Chondrocyte (in vitro differentiated cells): Measurements from ENCODE around the gene SMG9. TPM values are rescaled to one million over a fixed set of nuclear protein-coding genes. Genes with fewer than 3 reads are reported as not detected.

Experiments
- DNase-seq: peaks from one replicate; pipeline ENCODE4 v3.0.0; 2021; ENCODE audit warnings: mixed read lengths, low spot score
- H3K27ac Mint-ChIP-seq: one replicate; pipeline ENCODE4 v1.8.0; 2021; ENCODE audit warnings: mild to moderate bottlenecking, moderate library complexity, mixed read lengths; ENCODE audit not compliant: unreplicated experiment
- H3K27me3 Mint-ChIP-seq: 2 replicates; pipeline ENCODE4 v1.8.0; 2021; ENCODE audit warnings: low read depth, mixed read lengths
- H3K36me3 Mint-ChIP-seq: 2 replicates; pipeline ENCODE4 v1.8.0; 2021; ENCODE audit warnings: low read depth, mixed read lengths
- H3K4me1 Mint-ChIP-seq: 2 replicates; pipeline ENCODE4 v1.8.0; 2021; ENCODE audit warnings: low read depth, mild to moderate bottlenecking, mixed read lengths
- H3K4me3 Mint-ChIP-seq: one replicate; pipeline ENCODE4 v1.8.0; 2021; ENCODE audit warnings: mild to moderate bottlenecking, moderate library complexity, mixed read lengths; ENCODE audit not compliant: unreplicated experiment
- H3K9me3 Mint-ChIP-seq: 2 replicates; pipeline ENCODE4 v1.8.0; 2021; ENCODE audit warnings: low read depth, mixed read lengths
- total RNA-seq: library from RNA; stranded (reverse); gene quantifications from 3 replicates; pipeline ENCODE4 v1.2.1, GENCODE V29; 2021
- TF ChIP-seq, protein P1 (sequence below): fragments of 200-600 bp; sonication (generic); IDR thresholded peaks from 2 replicates; pipeline ENCODE4 v1.5.0; 2021; ENCODE audit warnings: antibody characterized with exemption, mild to moderate bottlenecking, moderate library complexity

SMG9 gene
- total RNA-seq, 1 donor from 2014 or later, result 46.9 TPM

DNA sequence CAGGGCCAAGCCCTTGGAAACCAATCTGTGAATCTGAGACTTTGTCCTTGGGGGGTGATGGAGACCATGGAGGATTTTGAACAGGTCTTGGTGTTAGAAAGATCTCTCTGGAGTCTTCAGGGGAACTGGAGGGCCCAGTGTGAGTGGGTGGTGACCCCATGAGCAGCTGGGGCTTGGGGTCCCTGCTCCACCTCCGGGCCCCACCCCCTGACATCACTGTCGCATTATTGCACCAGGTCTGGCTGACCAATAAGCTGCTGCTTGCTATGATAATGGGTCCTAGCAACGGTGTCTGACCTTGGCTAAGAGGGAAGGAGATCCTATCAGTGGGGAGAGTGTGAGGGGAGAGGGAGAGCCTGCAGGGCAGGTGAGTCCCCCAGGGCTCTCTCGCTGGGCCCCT lies 39.0 kb downstream of the SMG9 start, which contains the start of gene IRGC:
Gene IRGC, plus strand, starts transcription at position 301 of the 400 bp plus-strand sequence. CDS start 2,483 bp downstream, outside the sequence.
- no peaks in the 10 kb centered on the region for H3K9me3 Mint-ChIP-seq
- H3K4me3 Mint-ChIP-seq, result no peak within 1 kb of the TSS

DNA sequence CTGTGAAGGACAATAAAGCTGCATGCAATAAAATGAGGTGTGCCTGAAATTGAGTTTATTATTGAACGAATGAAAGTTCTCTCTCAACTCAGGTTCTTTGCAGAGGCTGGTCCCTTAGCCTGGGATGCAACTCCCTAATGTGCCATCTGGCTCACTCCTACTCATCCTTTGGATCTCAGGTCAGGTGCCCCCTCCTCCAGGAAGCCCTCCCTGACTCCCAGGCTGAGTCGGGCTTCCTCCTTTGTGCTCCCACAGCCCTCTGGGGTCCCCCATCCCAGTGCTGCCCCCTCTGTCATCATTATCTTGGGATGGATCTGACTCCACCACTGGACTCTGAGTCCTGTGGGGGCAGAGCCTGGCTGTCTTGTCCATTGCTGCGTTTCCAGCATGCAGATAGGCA lies 41.6 kb downstream of the SMG9 start:
- Mint-ChIP-seq H3K4me1 (no peaks in the 10 kb centered on the region), H3K9me3 (peaks cover 5% of the 10 kb centered on the region), H3K4me3 (no peak overlapping the region), H3K36me3 (peaks cover 1% of the 10 kb centered on the region), H3K27me3 (peaks cover 1% of the 10 kb centered on the region), H3K27ac (no peak overlapping the region)
- TF ChIP-seq, protein P1, sequence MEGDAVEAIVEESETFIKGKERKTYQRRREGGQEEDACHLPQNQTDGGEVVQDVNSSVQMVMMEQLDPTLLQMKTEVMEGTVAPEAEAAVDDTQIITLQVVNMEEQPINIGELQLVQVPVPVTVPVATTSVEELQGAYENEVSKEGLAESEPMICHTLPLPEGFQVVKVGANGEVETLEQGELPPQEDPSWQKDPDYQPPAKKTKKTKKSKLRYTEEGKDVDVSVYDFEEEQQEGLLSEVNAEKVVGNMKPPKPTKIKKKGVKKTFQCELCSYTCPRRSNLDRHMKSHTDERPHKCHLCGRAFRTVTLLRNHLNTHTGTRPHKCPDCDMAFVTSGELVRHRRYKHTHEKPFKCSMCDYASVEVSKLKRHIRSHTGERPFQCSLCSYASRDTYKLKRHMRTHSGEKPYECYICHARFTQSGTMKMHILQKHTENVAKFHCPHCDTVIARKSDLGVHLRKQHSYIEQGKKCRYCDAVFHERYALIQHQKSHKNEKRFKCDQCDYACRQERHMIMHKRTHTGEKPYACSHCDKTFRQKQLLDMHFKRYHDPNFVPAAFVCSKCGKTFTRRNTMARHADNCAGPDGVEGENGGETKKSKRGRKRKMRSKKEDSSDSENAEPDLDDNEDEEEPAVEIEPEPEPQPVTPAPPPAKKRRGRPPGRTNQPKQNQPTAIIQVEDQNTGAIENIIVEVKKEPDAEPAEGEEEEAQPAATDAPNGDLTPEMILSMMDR, result no peak
- DNase-seq, result no peak

More for the DNA sequence above, 39.0 kb downstream of the SMG9 start, which contains the start of gene IRGC:
- no peaks in the 10 kb centered on the region for H3K36me3 Mint-ChIP-seq
- TF ChIP-seq, protein P1, result no peak
- H3K27ac Mint-ChIP-seq, result no peak within 1 kb of the TSS
- H3K27me3 Mint-ChIP-seq, result peaks cover 1% of the 10 kb centered on the region
- DNase-seq, result no peak
- no peaks in the 10 kb centered on the region for H3K4me1 Mint-ChIP-seq

DNA sequence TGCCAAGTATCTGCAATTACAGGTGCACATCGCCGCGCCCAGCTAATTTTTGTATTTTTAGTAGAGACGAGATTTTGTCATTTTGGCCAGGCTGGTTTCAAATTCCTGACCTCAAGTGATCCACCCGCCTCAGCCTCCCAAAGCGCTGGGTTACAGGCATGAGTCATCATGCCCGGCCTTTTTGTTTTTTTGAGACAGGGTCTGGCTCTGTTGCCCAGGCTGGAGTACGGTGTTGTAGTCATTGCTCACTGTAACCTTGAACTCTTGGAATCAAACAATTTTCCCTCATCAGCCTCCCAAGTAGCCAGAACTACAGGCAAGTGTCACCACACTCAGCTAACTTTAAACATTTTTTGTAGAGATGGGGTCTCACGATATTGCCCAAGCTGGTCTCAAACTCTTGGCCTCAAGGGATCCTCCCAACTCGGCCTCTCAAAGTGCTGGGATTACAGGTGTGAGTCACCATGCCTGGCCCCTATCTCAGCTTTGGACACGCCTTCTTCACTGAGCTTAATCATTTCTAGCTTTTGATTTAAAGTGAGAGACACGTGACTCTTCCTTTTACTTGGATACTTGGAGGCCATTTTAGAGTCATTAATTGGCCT lies 42.9 kb downstream of the SMG9 start:
- H3K27me3 Mint-ChIP-seq, result peaks cover 1% of the 10 kb centered on the region
- H3K4me3 Mint-ChIP-seq, result no peak overlapping the region
- peaks cover 1% of the 10 kb centered on the region for H3K36me3 Mint-ChIP-seq
- no peak overlapping the region for H3K27ac Mint-ChIP-seq
- no peak for DNase-seq
- peaks cover 5% of the 10 kb centered on the region for H3K9me3 Mint-ChIP-seq
- no peaks in the 10 kb centered on the region for H3K4me1 Mint-ChIP-seq
- TF ChIP-seq, protein P1, result no peak

DNA sequence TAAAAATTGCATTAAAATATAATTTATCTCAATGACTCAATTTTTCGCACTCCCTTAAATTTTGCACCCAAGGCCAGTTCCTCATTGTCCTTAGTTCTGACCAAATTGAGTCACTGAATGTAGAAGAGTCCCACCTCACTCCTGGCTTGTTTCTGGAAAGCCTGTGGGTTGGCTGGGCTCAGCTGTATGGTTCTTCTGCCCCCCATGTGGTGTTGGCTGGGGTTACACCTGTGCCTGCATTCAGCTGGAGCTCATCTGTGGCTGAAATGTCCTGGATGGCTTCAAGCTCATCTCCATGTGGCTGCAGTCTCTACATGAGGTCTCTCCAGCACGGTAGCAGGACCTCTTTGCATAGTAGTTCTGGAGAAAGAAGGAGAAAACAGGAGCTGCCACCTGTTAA lies 46.0 kb downstream of the SMG9 start:
- no peak for DNase-seq
- Mint-ChIP-seq H3K27me3 (peaks cover 5% of the 10 kb centered on the region), H3K36me3 (peaks cover 1% of the 10 kb centered on the region), H3K4me3 (no peak overlapping the region), H3K27ac (no peak overlapping the region), H3K9me3 (peaks cover 5% of the 10 kb centered on the region), H3K4me1 (no peaks in the 10 kb centered on the region)
- TF ChIP-seq, protein P1, result no peak

DNA sequence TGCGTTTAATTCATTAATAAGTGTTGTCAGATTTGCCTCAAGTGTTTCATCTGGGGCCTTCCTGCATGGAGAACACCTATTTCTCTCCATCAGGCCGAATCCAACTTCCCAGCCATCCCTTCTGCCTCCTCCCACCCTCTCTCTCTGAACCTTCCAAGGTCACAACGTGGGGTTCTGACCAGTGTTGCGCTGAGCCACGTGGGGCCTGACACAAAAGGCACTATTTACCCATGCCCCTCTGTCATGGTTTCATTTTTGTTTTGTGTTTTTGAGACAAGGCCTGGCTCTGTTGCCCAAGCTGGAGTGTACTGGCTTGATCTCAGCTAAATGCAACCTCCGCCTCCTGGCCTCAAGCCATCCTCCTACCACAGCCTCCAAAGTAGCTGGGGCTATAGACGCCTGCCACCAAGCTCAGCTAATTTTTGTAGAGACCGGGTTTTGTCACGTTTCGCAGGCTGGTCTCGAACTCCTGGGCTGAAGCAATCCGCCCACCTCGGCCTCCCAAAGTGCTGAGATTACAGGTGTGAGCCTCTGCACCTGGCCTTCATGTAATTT lies 47.5 kb downstream of the SMG9 start:
- H3K4me3 Mint-ChIP-seq, result no peak overlapping the region
- peaks cover 5% of the 10 kb centered on the region for H3K27me3 Mint-ChIP-seq
- H3K36me3 Mint-ChIP-seq, result peaks cover 1% of the 10 kb centered on the region
- peaks cover 5% of the 10 kb centered on the region for H3K9me3 Mint-ChIP-seq
- TF ChIP-seq, protein P1, result no peak
- no peak overlapping the region for H3K27ac Mint-ChIP-seq
- peaks cover 4% of the 10 kb centered on the region for H3K4me1 Mint-ChIP-seq
- no peak for DNase-seq
